Naive B cell (primary cell): Measurements from ENCODE around the gene TBC1D22A. TPM values are rescaled to one million over a fixed set of nuclear protein-coding genes. Genes with fewer than 3 reads are reported as not detected.

Source experiments
- ATAC-seq, 2 donors: fragments of 150-1000 bp; cut with Tn5 transposase; 2 replicates each; pipeline ENCODE4 v1.10.0; 2021; ENCODE audit warnings: low read depth in 2 of 2, mild to moderate bottlenecking in 2 of 2, moderate library complexity in 2 of 2
- DNase-seq: peaks from one replicate; pipeline ENCODE4 v3.0.0; 2022
- H3K27ac Mint-ChIP-seq, 6 donors: one replicate each; pipeline ENCODE4 v1.8.0; 2020 to 2022; ENCODE audit warnings: mild to moderate bottlenecking in 6 of 6, mixed read lengths in 6 of 6, moderate library complexity in 5 of 6, inconsistent platforms in 2 of 6
- H3K27me3 Mint-ChIP-seq, 3 donors: one replicate each; pipeline ENCODE4 v1.8.0; 2021 to 2022; ENCODE audit warnings: mixed read lengths in 3 of 3, mild to moderate bottlenecking in 1 of 3
- H3K36me3 Mint-ChIP-seq, 2 donors: one replicate each; pipeline ENCODE4 v1.8.0; 2020 to 2022; ENCODE audit warnings: mixed read lengths in 2 of 2, inconsistent platforms in 1 of 2, mild to moderate bottlenecking in 1 of 2
- H3K4me1 Mint-ChIP-seq, 3 donors: one replicate each; pipeline ENCODE4 v1.8.0; 2020 to 2022; ENCODE audit warnings: mixed read lengths in 3 of 3, inconsistent platforms in 1 of 3, mild to moderate bottlenecking in 1 of 3, moderate library complexity in 1 of 3
- H3K4me3 Mint-ChIP-seq, 8 donors: one replicate each; pipeline ENCODE4 v1.8.0; 2020 to 2022; ENCODE audit warnings: mild to moderate bottlenecking in 8 of 8, mixed read lengths in 8 of 8, moderate library complexity in 8 of 8, inconsistent platforms in 2 of 8
- H3K9me3 Mint-ChIP-seq, 7 donors: one replicate each; pipeline ENCODE4 v1.8.0; 2020 to 2022; ENCODE audit warnings: mixed read lengths in 7 of 7, mild to moderate bottlenecking in 5 of 7, inconsistent platforms in 2 of 7, moderate library complexity in 1 of 7
- polyA plus RNA-seq, 6 donors: library from polyadenylated mRNA; unstranded; fragments of 300-500 nt; fragmentation: Illumina TruSeq; gene quantifications; one replicate each; pipeline ENCODE4 v1.2.3, GENCODE V29; 2021; ENCODE audit warnings: low read depth in 6 of 6

TBC1D22A gene
- 10 to 100 TPM; 47.2 to 74.5 (median 62.6) TPM for polyA plus RNA-seq

- Mint-ChIP-seq H3K9me3 (no peaks in the 10 kb centered on the region), H3K27me3 (no peaks in the 10 kb centered on the region), H3K4me1 (peaks cover 53 to 68% (median 60%) of the 10 kb centered on the region in 3 donors), H3K4me3 (peak within 1 kb of the TSS; percentile 96 to 100 (median 99)), H3K36me3 (peaks cover 7 to 8% of the 10 kb centered on the region in 2 donors), H3K27ac (peak within 1 kb of the TSS; percentile 99 to 100 (median 99))
- DNase-seq = peak; percentile 92
- ATAC-seq = peak; percentile 87 to 91
These were observed at the start of gene TBC1D22A for GRCh38 chr22:46762238-46763050. Gene TBC1D22A, plus strand, starts transcription at chr22:46762650. Its CDS starts 137 bp downstream, at chr22:46762787.

- Mint-ChIP-seq H3K9me3 (no peaks in the 10 kb centered on the region), H3K4me3 (no peak overlapping the region), H3K27me3 (no peaks in the 10 kb centered on the region), H3K4me1 (peaks cover 4 to 18% (median 6%) of the 10 kb centered on the region in 3 donors), H3K36me3 (peaks cover 18 to 43% of the 10 kb centered on the region in 2 donors), H3K27ac (no peak overlapping the region)
- no peak for ATAC-seq
- no peak for DNase-seq
These were observed 47.9 kb upstream of the TBC1D22A start for GRCh38 chr22:46714550-46714949.

GRCh38 chr22:46719921-46720320 lies 42.5 kb upstream of the TBC1D22A start:
- no peak for ATAC-seq
- Mint-ChIP-seq H3K9me3 (no peaks in the 10 kb centered on the region), H3K4me1 (peaks cover 2 to 16% (median 9%) of the 10 kb centered on the region in 3 donors), H3K27ac (peak overlapping the region in 1 of 6 donors; percentile 37), H3K27me3 (no peaks in the 10 kb centered on the region), H3K4me3 (no peak overlapping the region), H3K36me3 (peaks cover 12 to 21% of the 10 kb centered on the region in 2 donors)
- no peak for DNase-seq

GRCh38 chr22:46721501-46722085 lies 40.9 kb upstream of the TBC1D22A start:
- ATAC-seq = no peak
- H3K27me3 Mint-ChIP-seq = no peaks in the 10 kb centered on the region
- DNase-seq = no peak
- peaks cover 10 to 20% of the 10 kb centered on the region in 2 donors for H3K36me3 Mint-ChIP-seq
- no peak overlapping the region for H3K4me3 Mint-ChIP-seq
- H3K9me3 Mint-ChIP-seq = no peaks in the 10 kb centered on the region
- H3K4me1 Mint-ChIP-seq = peaks cover 2 to 15% (median 9%) of the 10 kb centered on the region in 3 donors
- H3K27ac Mint-ChIP-seq = no peak overlapping the region

GRCh38 chr22:46723882-46724281 lies 38.6 kb upstream of the TBC1D22A start:
- H3K9me3 Mint-ChIP-seq = no peaks in the 10 kb centered on the region
- peaks cover 3 to 6% of the 10 kb centered on the region in 2 donors for H3K36me3 Mint-ChIP-seq
- ATAC-seq (no peak), DNase-seq (no peak)
- peaks cover 8 to 22% (median 11%) of the 10 kb centered on the region in 3 donors for H3K4me1 Mint-ChIP-seq
- peak overlapping the region in 1 of 8 donors; percentile 7 for H3K4me3 Mint-ChIP-seq
- H3K27me3 Mint-ChIP-seq = no peaks in the 10 kb centered on the region
- peak overlapping the region in 1 of 6 donors; percentile 20 for H3K27ac Mint-ChIP-seq

- peaks cover 8 to 23% (median 18%) of the 10 kb centered on the region in 3 donors for H3K4me1 Mint-ChIP-seq
- ATAC-seq (no peak), DNase-seq (no peak)
- no peaks in the 10 kb centered on the region for H3K9me3 Mint-ChIP-seq
- no peak overlapping the region for H3K27ac Mint-ChIP-seq
- H3K27me3 Mint-ChIP-seq = no peaks in the 10 kb centered on the region
- peaks cover under 1 to 3% of the 10 kb centered on the region in 2 donors for H3K36me3 Mint-ChIP-seq
- no peak overlapping the region for H3K4me3 Mint-ChIP-seq
These were observed 37.4 kb upstream of the TBC1D22A start for GRCh38 chr22:46725096-46725495.

- DNase-seq (no peak), ATAC-seq (no peak)
- Mint-ChIP-seq H3K4me3 (peak overlapping the region in 1 of 8 donors; percentile 40), H3K9me3 (no peaks in the 10 kb centered on the region), H3K27me3 (no peaks in the 10 kb centered on the region), H3K4me1 (peaks cover 9 to 33% (median 24%) of the 10 kb centered on the region in 3 donors), H3K36me3 (peaks cover 0 to 2% of the 10 kb centered on the region in 2 donors), H3K27ac (no peak overlapping the region)
These were observed 36.1 kb upstream of the TBC1D22A start for GRCh38 chr22:46726066-46726985.

- Mint-ChIP-seq H3K9me3 (no peaks in the 10 kb centered on the region), H3K36me3 (peaks cover 0 to 7% of the 10 kb centered on the region in 2 donors), H3K4me3 (peak overlapping the region in 1 of 8 donors; percentile 33), H3K27ac (peak overlapping the region in 1 of 6 donors; percentile 50), H3K4me1 (peaks cover 14 to 40% (median 29%) of the 10 kb centered on the region in 3 donors), H3K27me3 (no peaks in the 10 kb centered on the region)
- DNase-seq (no peak), ATAC-seq (no peak)
These were observed 35.5 kb upstream of the TBC1D22A start for GRCh38 chr22:46726986-46727317.

- Mint-ChIP-seq H3K36me3 (peaks cover 0 to 7% of the 10 kb centered on the region in 2 donors), H3K4me3 (no peak overlapping the region), H3K9me3 (no peaks in the 10 kb centered on the region), H3K27ac (no peak overlapping the region), H3K4me1 (peaks cover 14 to 41% (median 29%) of the 10 kb centered on the region in 3 donors), H3K27me3 (no peaks in the 10 kb centered on the region)
- DNase-seq (no peak), ATAC-seq (no peak)
These were observed 34.6 kb upstream of the TBC1D22A start for GRCh38 chr22:46727813-46728364.

- peaks cover 0 to 7% of the 10 kb centered on the region in 2 donors for H3K36me3 Mint-ChIP-seq
- H3K4me1 Mint-ChIP-seq = peaks cover 14 to 41% (median 29%) of the 10 kb centered on the region in 3 donors
- no peaks in the 10 kb centered on the region for H3K9me3 Mint-ChIP-seq
- no peak for ATAC-seq
- no peaks in the 10 kb centered on the region for H3K27me3 Mint-ChIP-seq
- no peak for DNase-seq
- H3K4me3 Mint-ChIP-seq = no peak overlapping the region
- H3K27ac Mint-ChIP-seq = no peak overlapping the region
These were observed 34.0 kb upstream of the TBC1D22A start for GRCh38 chr22:46728470-46728869.

- peak overlapping the region in 1 of 6 donors; percentile 53 for H3K27ac Mint-ChIP-seq
- peaks cover 22 to 44% (median 43%) of the 10 kb centered on the region in 3 donors for H3K4me1 Mint-ChIP-seq
- H3K36me3 Mint-ChIP-seq = peaks cover 0 to 7% of the 10 kb centered on the region in 2 donors
- ATAC-seq (no peak), DNase-seq (no peak)
- no peaks in the 10 kb centered on the region for H3K9me3 Mint-ChIP-seq
- peak overlapping the region in 1 of 8 donors; percentile 16 for H3K4me3 Mint-ChIP-seq
- no peaks in the 10 kb centered on the region for H3K27me3 Mint-ChIP-seq
These were observed 31.7 kb upstream of the TBC1D22A start for GRCh38 chr22:46730568-46731245.

GRCh38 chr22:46731246-46732040 lies 31.0 kb upstream of the TBC1D22A start:
- Mint-ChIP-seq H3K36me3 (peaks cover 0 to 7% of the 10 kb centered on the region in 2 donors), H3K4me1 (peaks cover 23 to 52% (median 50%) of the 10 kb centered on the region in 3 donors), H3K9me3 (no peaks in the 10 kb centered on the region), H3K27me3 (no peaks in the 10 kb centered on the region), H3K27ac (peak overlapping the region in 3 of 6 donors; percentile 54 to 93 (median 80)), H3K4me3 (peak overlapping the region in 1 of 8 donors; percentile 77)
- DNase-seq = no peak
- ATAC-seq = no peak
